Lung (tissue), 12 donors: Measurements from ENCODE around the gene C10orf67. TPM values are rescaled to one million over a fixed set of nuclear protein-coding genes. Genes with fewer than 3 reads are reported as not detected.
"Not testable (repeated sequence)": the region's sequence is repeated elsewhere in the genome, so short reads cannot be mapped to it uniquely, and the experiment has no call there.

ENCODE experiments used
- ATAC-seq: fragments of 200-7000 bp; cut with Tn5 transposase; one replicate; pipeline ENCODE4 v1.9.1; 2020; ENCODE audit warnings: moderate number of reproducible peaks; ENCODE audit not compliant: insufficient read depth, low FRiP score
- DNase-seq, 3 donors: peaks; one replicate each; pipeline ENCODE4 v3.0.0-alpha.2; 2013 to 2017
- H3K27ac ChIP-seq, 2 donors: one replicate each; pipeline ENCODE4 v1.5.1; 2013; ENCODE audit warnings: mild to moderate bottlenecking in 2 of 2, moderate library complexity in 2 of 2, control low read depth in 1 of 2, inconsistent platforms in 1 of 2, low read depth in 1 of 2, low read length in 1 of 2
- H3K27me3 ChIP-seq, 3 donors: one replicate each; pipeline ENCODE4 v1.5.1; 2013; ENCODE audit warnings: low read length in 2 of 3; ENCODE audit not compliant: control insufficient read depth in 3 of 3, insufficient read depth in 3 of 3
- H3K36me3 ChIP-seq, 4 donors: one replicate each; pipeline ENCODE4 v1.5.1; 2013; ENCODE audit warnings: low read length in 4 of 4, mild to moderate bottlenecking in 1 of 4, moderate library complexity in 1 of 4; ENCODE audit not compliant: control insufficient read depth in 4 of 4, insufficient read depth in 4 of 4
- H3K4me1 ChIP-seq, 5 donors: one replicate each; pipeline ENCODE4 v1.5.1; 2013; ENCODE audit warnings: low read length in 5 of 5, mild to moderate bottlenecking in 2 of 5, moderate library complexity in 1 of 5; ENCODE audit not compliant: control insufficient read depth in 5 of 5, insufficient read depth in 5 of 5
- H3K4me3 ChIP-seq: one replicate; pipeline ENCODE4 v1.5.1; 2013; ENCODE audit warnings: mild to moderate bottlenecking, control low read depth, moderate library complexity
- H3K9ac ChIP-seq, 2 donors: one replicate each; pipeline ENCODE4 v1.5.1; 2013; ENCODE audit warnings: low read length in 2 of 2, control low read depth in 1 of 2; ENCODE audit not compliant: insufficient read depth in 1 of 2
- H3K9me3 ChIP-seq, 4 donors: one replicate each; pipeline ENCODE4 v1.5.1; 2013; ENCODE audit warnings: low read length in 3 of 4, mild to moderate bottlenecking in 1 of 4, moderate library complexity in 1 of 4; ENCODE audit not compliant: control insufficient read depth in 4 of 4, insufficient read depth in 3 of 4
- WGBS, 2 donors: extraction: QIAGEN DNeasy Blood & Tissue Kit; methylation state at CpG; one replicate each; pipeline ENCODE4 v1.1.7; 2013; 5-methylcytosine and 5-hydroxymethylcytosine counted together
- polyA plus RNA-seq, 2 donors: library from polyadenylated mRNA; stranded (reverse); fragments of 200-250 nt; gene quantifications; one replicate each; pipeline ENCODE4 v1.2.1, GENCODE V29; 2013
- total RNA-seq, 2 donors: library from RNA; depleted of rRNA in 1 of 2; stranded (reverse); fragments of >200 nt in 1 of 2; gene quantifications; one replicate each; pipeline ENCODE4 v1.2.1, GENCODE V29; 2014 to 2021
- TF ChIP-seq, protein P1 (sequence below): IDR thresholded peaks from 2 replicates; pipeline ENCODE4 v1.5.1; 2012; ENCODE audit warnings: mild to moderate bottlenecking; ENCODE audit errors: control extremely low read depth, extremely low read depth
- donor health status: control.
- donor health status: control.
- donor health status: Bipolar disorder and iron deficiency.
- donor health status: healthy.
- donor health status: DM: yes; HTN: yes; CAD: no.

Gene C10orf67
- total and polyA plus RNA-seq, 4 donors: 0.33 to 2.3 (median 0.91) TPM

DNA sequence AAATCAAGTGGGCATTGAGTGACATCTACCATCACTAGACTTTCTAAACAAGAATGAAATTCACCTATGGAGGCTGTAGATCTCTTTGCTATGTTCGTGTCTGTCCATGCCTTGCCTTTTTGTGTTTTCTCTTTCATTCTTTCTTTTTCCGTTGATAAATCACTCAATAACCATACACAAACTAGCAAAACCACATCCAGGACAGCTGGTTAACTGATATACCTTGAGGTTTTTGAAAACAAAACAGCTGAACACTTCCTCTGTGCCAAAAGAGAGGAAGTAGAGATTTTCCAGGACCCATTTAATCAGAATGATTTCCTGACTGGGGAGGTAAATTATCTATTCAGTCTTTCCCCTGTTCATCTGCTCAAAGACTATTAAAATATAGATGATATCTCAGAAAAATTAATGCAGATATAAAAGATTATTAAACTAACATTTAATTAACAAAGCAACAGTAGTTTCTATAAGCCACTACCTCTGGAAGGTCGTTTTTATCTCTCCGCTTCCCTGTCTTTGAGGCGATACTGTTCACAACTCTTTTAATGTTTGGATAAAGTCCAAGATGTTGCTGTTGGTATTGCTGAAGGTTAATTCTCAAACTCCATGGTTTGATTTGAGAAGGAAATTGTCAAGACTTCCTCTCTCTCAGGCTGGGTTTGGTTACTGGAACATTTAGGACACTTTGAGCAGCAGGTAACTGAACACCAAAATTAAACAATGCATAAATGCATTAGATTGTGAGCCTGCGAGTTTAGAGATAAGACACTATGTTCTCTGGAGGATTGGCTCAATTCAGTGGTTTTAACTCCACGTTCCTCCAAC, 24.4 kb upstream of the C10orf67 start:
- H3K27me3 ChIP-seq: no peaks in the 10 kb centered on the region
- H3K27ac ChIP-seq: no peak overlapping the region
- 25 to 44% methylated on average over 7 of the region's 7 CpGs for WGBS, 2 donors

DNA sequence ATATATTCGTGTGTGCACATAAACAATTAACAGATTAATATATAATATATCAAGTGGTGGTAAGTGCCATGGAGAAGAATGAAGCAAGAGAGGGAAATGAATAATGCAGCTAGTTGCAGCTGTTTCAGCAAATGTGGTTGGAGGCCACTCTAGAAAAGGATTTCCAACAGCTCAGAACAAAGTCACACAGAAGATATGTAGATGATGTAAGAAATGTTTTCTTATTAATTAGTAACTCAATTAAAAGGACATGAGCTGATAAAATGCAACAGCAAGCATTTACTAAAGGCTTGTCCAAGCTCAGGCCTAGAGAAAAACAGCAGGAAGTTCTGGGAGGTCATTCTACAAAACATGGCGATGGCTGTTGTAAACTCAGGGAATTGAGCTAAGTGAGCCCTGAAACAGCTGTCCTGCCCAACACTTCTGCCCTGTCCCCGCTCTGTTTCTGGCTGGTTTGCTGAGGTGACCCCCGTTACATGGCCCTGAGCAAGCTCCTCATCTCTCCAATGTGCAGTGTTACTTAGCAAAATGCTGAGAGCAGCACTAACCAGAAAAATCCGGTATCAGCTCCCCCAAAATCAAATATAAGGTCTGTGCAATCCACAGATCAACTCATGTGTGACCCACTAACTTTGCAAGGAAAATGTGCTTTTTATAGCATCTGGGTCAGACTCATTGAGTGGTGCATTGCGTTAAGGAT, 23.4 kb upstream of the C10orf67 start:
- no peak overlapping the region for H3K4me3 ChIP-seq

More for the DNA sequence above, 24.4 kb upstream of the C10orf67 start:
- H3K9me3 ChIP-seq: peaks cover 0 to 1% (median 0%) of the 10 kb centered on the region in 4 donors
- TF ChIP-seq, protein P1, sequence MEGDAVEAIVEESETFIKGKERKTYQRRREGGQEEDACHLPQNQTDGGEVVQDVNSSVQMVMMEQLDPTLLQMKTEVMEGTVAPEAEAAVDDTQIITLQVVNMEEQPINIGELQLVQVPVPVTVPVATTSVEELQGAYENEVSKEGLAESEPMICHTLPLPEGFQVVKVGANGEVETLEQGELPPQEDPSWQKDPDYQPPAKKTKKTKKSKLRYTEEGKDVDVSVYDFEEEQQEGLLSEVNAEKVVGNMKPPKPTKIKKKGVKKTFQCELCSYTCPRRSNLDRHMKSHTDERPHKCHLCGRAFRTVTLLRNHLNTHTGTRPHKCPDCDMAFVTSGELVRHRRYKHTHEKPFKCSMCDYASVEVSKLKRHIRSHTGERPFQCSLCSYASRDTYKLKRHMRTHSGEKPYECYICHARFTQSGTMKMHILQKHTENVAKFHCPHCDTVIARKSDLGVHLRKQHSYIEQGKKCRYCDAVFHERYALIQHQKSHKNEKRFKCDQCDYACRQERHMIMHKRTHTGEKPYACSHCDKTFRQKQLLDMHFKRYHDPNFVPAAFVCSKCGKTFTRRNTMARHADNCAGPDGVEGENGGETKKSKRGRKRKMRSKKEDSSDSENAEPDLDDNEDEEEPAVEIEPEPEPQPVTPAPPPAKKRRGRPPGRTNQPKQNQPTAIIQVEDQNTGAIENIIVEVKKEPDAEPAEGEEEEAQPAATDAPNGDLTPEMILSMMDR: no peak
- H3K4me3 ChIP-seq: no peak overlapping the region
- DNase-seq (peak in 1 of 3 donors; percentile 13), ATAC-seq (no peak)
- H3K36me3 ChIP-seq: no peaks in the 10 kb centered on the region
- H3K4me1 ChIP-seq: peaks cover 0 to 12% (median 0%) of the 10 kb centered on the region in 5 donors
- no peak overlapping the region for H3K9ac ChIP-seq

DNA sequence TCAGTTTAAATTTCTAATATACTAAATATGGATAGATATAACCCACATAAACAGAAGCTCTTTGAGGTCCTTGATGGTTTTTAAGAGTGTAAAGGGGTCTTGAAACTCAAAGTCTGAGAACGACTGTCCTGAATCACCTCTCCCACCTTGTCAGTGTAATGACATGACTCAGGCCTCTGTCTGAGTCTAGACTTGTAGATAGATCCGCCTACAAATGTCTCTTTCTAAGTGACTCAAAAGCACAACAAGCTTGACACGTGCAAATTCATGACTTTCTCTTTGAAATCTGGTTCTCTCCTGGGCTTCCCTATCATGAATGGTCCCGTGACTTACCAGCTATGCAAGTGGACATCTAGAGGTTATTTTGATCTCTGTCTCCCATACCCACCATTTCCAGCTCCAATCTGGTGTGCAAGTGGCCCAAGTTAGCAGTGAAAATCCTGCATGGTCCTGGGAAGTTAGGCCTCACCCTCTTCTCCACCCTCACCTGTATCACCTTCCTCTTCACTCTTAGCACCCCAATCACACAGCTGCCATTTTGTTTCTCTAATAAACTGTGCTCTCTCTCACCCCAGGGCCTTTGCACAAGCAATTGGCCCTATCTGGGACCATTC, 20.9 kb upstream of the C10orf67 start:
- H3K4me1 ChIP-seq: peaks cover 0 to 12% (median 0%) of the 10 kb centered on the region in 5 donors
- WGBS, 2 donors: 83 to 86% methylated on average over 4 of the region's 4 CpGs
- not testable (repeated sequence) for H3K9me3 ChIP-seq, H3K9ac ChIP-seq, H3K36me3 ChIP-seq, H3K27ac ChIP-seq, H3K27me3 ChIP-seq, DNase-seq, ATAC-seq, H3K4me3 ChIP-seq

More for the DNA sequence above, 23.4 kb upstream of the C10orf67 start:
- Histone ChIP-seq H3K4me1 (peaks cover 0 to 12% (median 0%) of the 10 kb centered on the region in 5 donors), H3K27ac (no peak overlapping the region), H3K36me3 (no peaks in the 10 kb centered on the region), H3K27me3 (no peaks in the 10 kb centered on the region), H3K9ac (no peak overlapping the region), H3K9me3 (peaks cover 0 to 1% (median 0%) of the 10 kb centered on the region in 4 donors)
- 80 to 81% methylated on average over 6 of the region's 6 CpGs for WGBS, 2 donors
- ATAC-seq (no peak), DNase-seq (peak in 1 of 3 donors; percentile 14)
- TF ChIP-seq, protein P1: no peak

DNA sequence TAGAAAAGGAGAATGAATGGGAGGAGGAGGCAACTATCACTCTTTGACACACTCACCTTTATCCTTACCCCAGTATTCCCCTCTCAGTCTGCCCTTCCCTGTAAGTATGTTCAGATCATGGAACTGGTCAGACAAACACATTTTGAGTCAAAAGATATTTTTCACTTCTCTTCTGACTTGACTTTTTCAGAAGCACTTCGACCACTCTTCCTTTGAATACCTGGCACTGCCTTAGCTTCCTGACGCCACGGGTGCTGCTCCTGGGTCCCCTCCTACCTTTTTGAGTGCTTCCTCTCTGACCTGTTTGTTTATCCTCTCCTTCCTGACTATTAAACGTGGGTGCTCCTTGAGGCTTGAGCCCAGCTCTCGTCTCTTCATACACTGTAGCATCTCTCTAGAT, 19.8 kb upstream of the C10orf67 start:
- no peaks in the 10 kb centered on the region for H3K9me3 ChIP-seq
- no peak overlapping the region for H3K27ac ChIP-seq
- no peak overlapping the region for H3K4me3 ChIP-seq
- H3K9ac ChIP-seq: no peak overlapping the region
- H3K36me3 ChIP-seq: no peaks in the 10 kb centered on the region
- ATAC-seq (no peak), DNase-seq (no peak)
- WGBS, 2 donors: 41 to 55% methylated on average over 5 of the region's 5 CpGs
- H3K27me3 ChIP-seq: no peaks in the 10 kb centered on the region
- peaks cover 0 to 3% (median 0%) of the 10 kb centered on the region in 5 donors for H3K4me1 ChIP-seq
- TF ChIP-seq, protein P1: no peak
